Activated gamma-delta T cell treated with anti-CD3 and anti-CD28 coated beads, Interleukin-2, amount 50 U/mL, for 16 hours (primary cell): ENCODE data around the gene ZNF662.

Experiments
- DNase-seq: peaks from one replicate; pipeline ENCODE4 v3.0.0-alpha.2; 2020; ENCODE audit warnings: low read depth

ZNF662 gene

GRCh38 chr3:42937334-42937733 is 31.4 kb downstream of the ZNF662 start:
- DNase-seq = no peak

DNA sequence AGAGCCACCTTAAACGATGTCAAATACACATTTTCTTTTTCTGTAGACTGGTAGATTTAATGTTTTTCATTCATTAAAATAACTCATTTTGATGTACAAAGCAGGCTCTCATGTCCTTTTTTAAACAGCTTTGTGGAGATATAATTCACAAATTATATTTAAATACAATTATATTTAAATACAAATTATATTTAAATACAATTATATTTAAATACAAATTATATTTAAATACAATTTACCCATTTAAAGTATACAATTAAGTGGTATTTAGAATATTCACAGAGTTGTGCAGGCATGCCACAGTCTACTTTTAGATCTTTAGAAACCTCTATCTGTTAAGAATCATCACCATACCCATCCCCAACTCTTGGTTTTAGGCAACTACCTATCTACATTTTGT is 36.8 kb downstream of the ZNF662 start:
- DNase-seq = no peak

DNA sequence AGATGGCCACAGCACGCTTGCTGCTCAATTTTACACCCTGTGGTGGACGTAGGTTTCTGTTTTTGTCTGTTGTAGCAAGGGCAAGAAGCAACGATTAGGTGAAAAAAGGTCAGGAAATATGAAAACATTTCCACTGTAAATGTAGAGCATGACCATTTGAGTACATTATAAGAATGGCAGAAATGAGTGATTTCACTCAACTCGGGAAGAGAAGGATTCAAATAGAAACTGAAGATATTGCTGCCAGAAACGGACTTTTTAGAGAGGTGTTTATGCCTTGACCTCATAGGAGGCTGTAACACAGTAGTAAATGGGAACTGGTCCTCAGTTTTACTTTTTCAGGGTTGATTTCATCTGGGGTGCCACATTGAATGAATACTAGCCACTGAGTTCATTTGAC is 40.1 kb downstream of the ZNF662 start:
- DNase-seq = no peak

DNA sequence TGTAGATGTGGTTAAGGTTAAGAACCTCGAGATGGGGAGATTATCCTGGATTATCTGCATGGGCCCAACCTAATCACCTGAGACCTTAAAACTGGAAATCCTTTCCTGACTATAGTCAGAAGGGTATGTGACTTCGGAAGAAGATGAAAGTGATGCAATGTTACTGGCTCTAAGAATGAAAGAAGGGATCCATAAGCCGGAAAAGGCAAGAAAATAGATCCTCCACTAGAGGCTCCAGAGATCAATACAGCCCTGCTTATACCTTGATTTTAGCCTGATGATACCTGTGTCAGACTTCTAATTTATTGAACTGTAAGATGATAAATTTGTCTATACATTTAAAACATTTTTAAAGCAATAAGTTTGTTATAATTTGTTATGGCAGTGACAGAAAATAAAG is 51.6 kb downstream of the ZNF662 start:
- no peak for DNase-seq

DNA sequence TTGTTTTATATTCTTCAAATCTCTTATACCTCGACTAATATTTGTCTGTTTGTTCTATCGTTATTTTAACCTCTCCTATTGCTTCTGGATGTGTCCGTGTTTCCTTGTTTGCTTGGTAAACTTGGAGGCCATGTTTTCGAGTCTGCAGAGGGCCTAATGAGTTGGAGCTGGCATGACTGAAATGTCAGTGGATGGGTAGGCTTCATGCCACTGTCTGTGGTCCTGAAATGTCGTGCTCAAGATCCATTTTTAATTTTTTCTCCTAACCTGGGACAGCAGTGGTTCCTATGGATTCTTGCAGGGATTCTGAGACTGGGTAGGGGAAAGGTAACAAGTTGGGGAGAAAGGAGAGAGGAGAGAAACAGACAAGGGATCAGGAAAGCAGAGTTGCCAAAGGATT is 54.3 kb downstream of the ZNF662 start:
- no peak for DNase-seq

DNA sequence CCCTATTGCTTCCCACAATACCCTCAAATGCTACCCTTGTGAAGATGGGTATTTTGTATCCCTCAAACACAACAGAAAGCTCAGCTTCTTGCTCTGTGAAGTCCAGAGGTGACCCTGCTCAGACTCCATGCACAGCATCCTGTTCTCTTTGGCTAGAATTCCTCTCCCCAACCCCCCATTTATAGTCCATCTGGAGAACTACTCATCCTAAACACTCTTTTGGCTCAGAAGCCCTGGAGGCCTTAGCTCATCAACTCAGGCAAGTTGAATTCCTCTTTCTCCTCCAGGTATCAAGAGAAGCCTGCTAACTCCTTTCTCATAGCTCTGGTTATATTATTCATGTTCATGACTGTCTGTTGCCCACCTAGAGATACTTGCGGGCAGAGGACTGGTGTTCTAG is 54.8 kb downstream of the ZNF662 start:
- DNase-seq = no peak

GRCh38 chr3:42961633-42962032 is 55.7 kb downstream of the ZNF662 start:
- DNase-seq = no peak

DNA sequence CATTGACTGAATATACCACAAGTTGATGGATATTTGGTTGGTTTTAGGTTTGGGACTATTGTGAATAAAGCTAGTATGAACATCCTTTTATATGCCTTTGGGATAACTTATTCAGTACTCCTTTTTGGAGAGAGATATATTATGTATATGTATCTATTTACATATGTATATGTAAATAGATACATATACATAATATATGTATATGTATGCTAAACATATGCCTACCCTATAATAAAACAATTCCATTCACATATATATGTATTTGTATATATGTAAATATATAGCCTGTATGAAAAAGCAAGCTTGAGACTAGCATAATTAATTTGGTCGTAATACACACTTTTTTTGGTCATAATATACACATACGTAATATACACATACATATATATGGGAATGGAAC is 57.3 kb downstream of the ZNF662 start:
- no peak for DNase-seq

DNA sequence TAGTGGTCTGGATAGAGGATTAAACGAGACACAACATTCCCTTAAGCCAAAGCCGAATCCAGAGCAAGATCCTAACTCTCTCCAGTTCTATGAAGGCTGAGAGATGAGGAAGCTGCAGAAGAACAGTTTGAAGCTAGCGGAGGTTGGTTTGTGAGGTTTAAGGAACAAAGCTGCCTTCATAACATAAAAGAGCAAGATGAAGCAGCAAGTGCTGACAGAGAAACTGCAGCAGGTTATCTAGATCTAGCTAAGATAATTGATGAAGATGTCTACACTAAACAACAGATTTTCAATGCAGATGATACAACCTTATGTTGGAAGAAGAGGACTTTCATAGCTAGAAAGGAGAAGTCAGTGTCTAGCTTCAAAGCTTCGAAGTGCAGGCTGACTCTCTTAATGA is 58.3 kb downstream of the ZNF662 start:
- DNase-seq = no peak
